HUES6 (cell line): ENCODE results near the gene TACC2.
"Not testable (repeated sequence)": the region's sequence is repeated elsewhere in the genome, so short reads cannot be mapped to it uniquely, and the experiment has no call there.

Source experiments
- H3K27ac ChIP-seq: 2 replicates; pipeline ENCODE4 v1.7.0; 2013; ENCODE audit warnings: low read depth, mild to moderate bottlenecking, low read length, inconsistent platforms
- H3K27me3 ChIP-seq: 2 replicates; pipeline ENCODE4 v1.6.1; 2013; ENCODE audit warnings: low read length; ENCODE audit not compliant: control insufficient read depth, insufficient read depth
- H3K36me3 ChIP-seq: 2 replicates; pipeline ENCODE4 v1.6.1; 2013; ENCODE audit warnings: low read length; ENCODE audit not compliant: control insufficient read depth, insufficient read depth
- H3K4me1 ChIP-seq: 2 replicates; pipeline ENCODE4 v1.6.1; 2013; ENCODE audit warnings: low read length; ENCODE audit not compliant: control insufficient read depth, insufficient read depth
- H3K4me3 ChIP-seq: 2 replicates; pipeline ENCODE4 v1.5.1; 2013; ENCODE audit warnings: low read depth, low read length
- H3K9ac ChIP-seq: one replicate; pipeline ENCODE4 v1.6.1; 2013; ENCODE audit warnings: mild to moderate bottlenecking, low read length
- H3K9me3 ChIP-seq: 2 replicates; pipeline ENCODE4 v1.6.1; 2013; ENCODE audit warnings: low read depth, low read length; ENCODE audit not compliant: control insufficient read depth, insufficient read depth

Gene TACC2

DNA sequence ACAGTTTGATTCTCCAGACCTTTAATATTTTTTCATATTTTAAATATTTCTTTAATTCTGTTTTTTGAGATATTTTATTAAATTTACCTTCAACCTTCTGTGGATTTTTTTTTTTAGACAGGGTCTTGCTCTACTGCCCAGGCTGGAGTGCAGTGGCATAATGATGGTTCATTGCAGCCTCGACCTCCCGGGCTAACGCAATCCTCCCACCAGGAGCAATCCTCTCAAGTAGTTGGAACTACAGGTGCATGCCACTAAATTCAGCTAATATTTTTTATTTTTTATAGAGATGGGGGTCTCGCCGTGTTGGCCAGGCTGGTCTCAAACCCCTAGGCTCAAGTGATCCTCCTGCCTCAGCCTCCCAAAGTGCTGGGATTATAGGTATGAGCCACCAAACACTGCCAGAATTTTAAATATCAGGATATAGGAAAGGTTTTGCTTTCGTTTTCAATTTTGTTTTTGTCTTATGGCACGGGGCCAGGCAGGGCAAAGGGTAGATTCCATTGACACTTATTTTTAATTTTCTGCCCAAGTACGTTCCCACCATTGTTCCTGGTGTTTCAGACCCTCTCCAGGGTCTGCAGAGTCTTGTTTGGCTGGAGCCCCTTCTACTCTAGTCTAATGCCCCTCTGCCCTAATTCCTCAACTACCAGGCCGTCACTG lies 1.2 kb downstream of the TACC2 start:
- no peak overlapping the region for H3K9ac ChIP-seq
- H3K27me3 ChIP-seq: no peaks in the 10 kb centered on the region
- H3K36me3 ChIP-seq: no peaks in the 10 kb centered on the region
- peaks cover 16% of the 10 kb centered on the region; the same call in 1 of the 2 replicates for H3K9me3 ChIP-seq
- peaks cover 7% of the 10 kb centered on the region; the same call in 1 of the 2 replicates for H3K4me1 ChIP-seq
- no peak overlapping the region for H3K27ac ChIP-seq
- H3K4me3 ChIP-seq: no peak overlapping the region

- not testable (repeated sequence) for H3K4me1 ChIP-seq, H3K36me3 ChIP-seq, H3K9ac ChIP-seq, H3K4me3 ChIP-seq, H3K27me3 ChIP-seq, H3K27ac ChIP-seq
- peaks cover 13% of the 10 kb centered on the region; the same call in 1 of the 2 replicates for H3K9me3 ChIP-seq
Measured at GRCh38 chr10:121991727-121992126, 2.8 kb downstream of the TACC2 start.

DNA sequence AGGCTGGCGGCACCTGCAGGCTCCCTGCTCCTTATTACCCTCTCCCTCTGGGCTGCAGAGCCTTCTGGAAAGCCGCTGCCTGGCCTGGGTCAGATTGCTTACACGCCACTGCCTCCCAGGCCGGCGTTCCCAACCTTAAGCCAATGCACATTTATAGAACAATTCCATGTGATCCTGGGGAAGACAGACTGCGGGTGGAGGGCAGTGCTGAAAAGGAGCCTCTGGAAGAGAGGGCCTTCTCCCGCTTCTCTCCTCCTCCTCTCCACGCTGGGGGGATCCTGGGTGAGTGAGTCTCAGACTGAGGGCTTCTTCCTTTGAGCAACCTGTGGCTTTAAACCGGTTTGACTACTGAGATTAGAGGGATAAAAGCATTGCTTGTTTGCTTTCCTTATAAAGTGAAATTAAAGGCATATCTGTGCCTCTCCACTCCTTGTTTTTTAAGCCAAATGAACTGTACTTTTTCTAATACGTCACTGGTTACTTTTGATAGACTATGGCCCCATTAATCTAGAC lies 5.5 kb downstream of the TACC2 start:
- Histone ChIP-seq H3K9ac (no peak overlapping the region), H3K4me3 (no peak overlapping the region), H3K27me3 (no peaks in the 10 kb centered on the region), H3K9me3 (peaks cover 8% of the 10 kb centered on the region; the same call in 1 of the 2 replicates), H3K27ac (no peak overlapping the region), H3K4me1 (peaks cover 7% of the 10 kb centered on the region; the same call in 1 of the 2 replicates), H3K36me3 (no peaks in the 10 kb centered on the region)

DNA sequence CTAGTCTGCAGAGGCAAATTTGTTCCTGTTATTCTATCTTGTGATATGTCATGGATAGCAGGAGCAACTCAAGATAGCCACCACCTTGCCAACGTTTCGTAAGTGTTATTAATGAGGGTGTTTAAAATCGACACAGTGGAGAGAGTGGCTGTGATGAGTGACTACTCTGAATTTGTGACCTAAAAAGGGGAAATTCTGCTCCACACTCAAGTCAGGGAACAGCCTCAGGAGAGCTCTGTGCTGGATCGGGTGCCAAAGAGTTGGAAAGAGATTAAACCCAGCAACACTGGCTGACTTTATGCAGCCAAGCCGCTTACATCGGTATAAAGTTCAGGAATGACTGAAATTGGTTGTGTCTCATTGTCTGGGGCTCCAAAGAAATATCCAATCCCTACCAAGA lies 9.5 kb downstream of the TACC2 start:
- H3K27ac ChIP-seq: no peak overlapping the region
- H3K4me1 ChIP-seq: peaks cover 7% of the 10 kb centered on the region; the same call in 1 of the 2 replicates
- no peak overlapping the region for H3K9ac ChIP-seq
- no peak overlapping the region for H3K4me3 ChIP-seq
- no peaks in the 10 kb centered on the region for H3K36me3 ChIP-seq
- H3K27me3 ChIP-seq: no peaks in the 10 kb centered on the region
- peaks cover 12% of the 10 kb centered on the region; the same call in 1 of the 2 replicates for H3K9me3 ChIP-seq

DNA sequence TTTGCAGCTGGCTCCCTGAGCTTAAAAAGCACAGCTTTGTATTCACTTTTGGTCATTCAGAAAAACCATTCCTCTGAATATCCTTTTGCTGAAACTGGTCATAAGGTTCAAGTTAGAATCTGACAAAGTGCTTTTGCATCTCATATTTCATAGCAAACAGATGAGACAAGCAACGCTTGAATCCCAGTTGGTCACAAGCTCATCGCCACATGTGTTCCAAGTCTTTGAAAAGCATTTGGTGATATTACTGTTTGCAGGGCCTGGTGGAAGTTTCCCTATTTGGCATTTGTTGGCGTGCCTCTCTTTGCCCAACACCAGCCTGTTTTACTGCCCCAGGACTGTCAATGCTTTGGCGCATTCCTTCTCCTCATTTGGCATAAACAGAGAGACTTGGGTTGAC lies 10.3 kb downstream of the TACC2 start:
- no peak overlapping the region for H3K27ac ChIP-seq
- H3K4me1 ChIP-seq: peaks cover 2% of the 10 kb centered on the region; the same call in 1 of the 2 replicates
- H3K9ac ChIP-seq: no peak overlapping the region
- H3K9me3 ChIP-seq: peaks cover 12% of the 10 kb centered on the region; the same call in 1 of the 2 replicates
- H3K4me3 ChIP-seq: no peak overlapping the region
- no peaks in the 10 kb centered on the region for H3K27me3 ChIP-seq
- no peaks in the 10 kb centered on the region for H3K36me3 ChIP-seq

DNA sequence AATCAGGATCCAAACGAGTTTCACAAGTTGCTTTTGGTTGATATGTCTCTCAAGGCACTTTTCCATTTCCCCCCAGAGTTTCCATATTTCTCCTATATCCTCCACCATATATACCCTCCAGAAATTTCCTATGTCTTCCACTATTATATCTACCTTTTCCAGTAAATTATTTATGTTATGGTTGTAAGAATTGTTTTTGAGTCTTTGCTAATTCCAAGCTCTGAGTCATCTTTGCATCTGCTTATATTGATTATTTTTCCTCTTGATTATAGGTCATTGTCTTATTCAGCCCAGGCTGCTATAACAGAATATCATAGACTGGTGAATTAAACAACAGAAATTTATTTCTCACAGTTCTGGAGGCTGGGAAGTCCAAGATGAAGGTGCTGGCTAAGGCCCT lies 12.7 kb downstream of the TACC2 start:
- H3K4me3 ChIP-seq: no peak overlapping the region
- H3K9ac ChIP-seq: no peak overlapping the region
- no peaks in the 10 kb centered on the region for H3K27me3 ChIP-seq
- no peak overlapping the region for H3K27ac ChIP-seq
- H3K9me3 ChIP-seq: peaks cover 12% of the 10 kb centered on the region; the same call in 1 of the 2 replicates
- H3K36me3 ChIP-seq: no peaks in the 10 kb centered on the region
- H3K4me1 ChIP-seq: no peaks in the 10 kb centered on the region

DNA sequence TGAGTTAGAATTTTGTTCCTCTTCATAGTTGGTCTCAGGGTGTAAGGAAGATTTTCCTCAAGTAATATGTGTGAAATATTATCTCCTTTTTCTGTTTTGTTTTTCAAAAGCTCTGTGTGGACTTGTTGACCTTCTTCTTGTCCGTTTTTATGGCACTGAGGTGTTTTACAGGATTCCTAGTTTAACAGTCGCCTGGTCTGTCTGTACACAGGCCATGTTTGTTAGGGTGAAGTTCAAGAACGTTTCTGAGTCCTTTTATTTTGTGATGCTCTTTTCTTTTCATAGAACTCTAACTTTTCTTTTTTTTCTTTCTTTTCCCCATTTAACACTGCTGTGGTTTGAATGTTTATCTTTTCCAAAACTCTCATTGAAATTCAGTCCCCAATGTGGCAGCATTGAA lies 18.5 kb downstream of the TACC2 start:
- Histone ChIP-seq H3K9me3 (no peaks in the 10 kb centered on the region), H3K36me3 (no peaks in the 10 kb centered on the region), H3K27ac (no peak overlapping the region), H3K4me3 (no peak overlapping the region), H3K4me1 (no peaks in the 10 kb centered on the region), H3K27me3 (no peaks in the 10 kb centered on the region), H3K9ac (no peak overlapping the region)

DNA sequence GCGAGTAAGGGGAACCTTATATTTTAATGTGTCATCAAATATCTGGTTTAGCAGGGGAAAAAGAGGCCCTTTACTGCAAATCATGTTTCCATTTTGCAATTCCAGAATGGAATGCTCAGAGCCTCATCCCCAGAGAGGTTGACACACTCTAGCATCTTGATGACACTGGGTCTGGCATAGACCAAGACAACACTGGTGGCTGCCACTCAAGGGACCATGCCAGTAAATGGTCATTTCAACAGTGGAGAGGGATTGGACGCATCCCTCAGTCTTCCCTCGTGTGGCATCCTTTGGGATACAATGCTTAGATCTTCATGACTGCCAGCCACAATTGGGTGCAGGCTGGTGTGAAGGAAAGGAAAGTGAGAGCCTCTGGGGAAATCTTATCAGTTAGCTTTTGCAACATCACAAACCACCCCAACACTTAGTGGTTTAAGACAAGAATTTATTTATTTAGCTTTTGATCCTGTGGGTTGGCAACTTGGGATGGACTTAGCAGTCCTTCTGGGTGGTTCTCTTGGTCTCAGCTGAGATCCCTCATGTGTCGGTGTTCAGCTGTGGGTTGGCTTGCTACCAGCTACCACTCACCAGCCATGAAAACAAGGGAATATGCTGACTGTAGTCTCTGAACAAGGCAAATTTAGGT lies 21.6 kb downstream of the TACC2 start:
- no peak overlapping the region for H3K4me3 ChIP-seq
- no peaks in the 10 kb centered on the region for H3K36me3 ChIP-seq
- H3K27ac ChIP-seq: no peak overlapping the region
- no peaks in the 10 kb centered on the region for H3K9me3 ChIP-seq
- H3K9ac ChIP-seq: no peak overlapping the region
- no peaks in the 10 kb centered on the region for H3K27me3 ChIP-seq
- H3K4me1 ChIP-seq: no peaks in the 10 kb centered on the region

- Histone ChIP-seq H3K9me3 (no peaks in the 10 kb centered on the region), H3K27me3 (no peaks in the 10 kb centered on the region), H3K36me3 (no peaks in the 10 kb centered on the region), H3K4me3 (no peak overlapping the region), H3K4me1 (no peaks in the 10 kb centered on the region), H3K27ac (no peak overlapping the region), H3K9ac (no peak overlapping the region)
Measured at GRCh38 chr10:122012731-122013130, 23.8 kb downstream of the TACC2 start.

GRCh38 chr10:122013311-122013780 lies 24.4 kb downstream of the TACC2 start:
- Histone ChIP-seq H3K9me3 (no peaks in the 10 kb centered on the region), H3K36me3 (no peaks in the 10 kb centered on the region), H3K4me1 (no peaks in the 10 kb centered on the region), H3K27me3 (no peaks in the 10 kb centered on the region), H3K27ac (no peak overlapping the region), H3K9ac (no peak overlapping the region), H3K4me3 (no peak overlapping the region)

DNA sequence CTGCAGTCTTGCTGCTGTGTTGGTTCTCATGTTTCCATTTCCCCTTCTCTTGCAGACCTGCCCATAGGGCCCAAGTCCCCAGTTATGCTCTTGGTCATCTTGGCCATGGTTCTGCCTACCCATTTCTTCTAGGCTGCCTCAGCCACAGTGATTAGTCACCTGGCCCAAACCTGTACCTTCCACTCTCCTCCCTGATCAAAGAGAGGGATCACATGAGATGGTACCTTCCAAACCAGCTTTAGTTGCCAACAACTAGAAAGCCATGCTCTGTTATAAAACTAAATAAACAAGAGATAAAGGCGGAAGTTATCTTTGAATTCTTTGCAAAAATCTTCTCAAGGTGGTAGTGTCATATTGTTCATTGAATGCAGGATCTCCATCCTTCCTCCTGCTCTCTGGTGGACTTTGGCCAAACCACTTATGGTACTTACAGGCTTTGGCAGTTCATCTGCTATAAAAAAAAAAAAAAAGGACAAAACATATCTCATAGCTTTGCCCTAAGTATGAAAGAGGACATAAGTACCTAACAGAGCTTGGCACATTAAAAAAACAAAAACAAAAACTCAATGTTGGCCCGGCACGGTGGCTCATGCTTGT lies 25.8 kb downstream of the TACC2 start:
- H3K36me3 ChIP-seq: no peaks in the 10 kb centered on the region
- no peaks in the 10 kb centered on the region for H3K27me3 ChIP-seq
- no peaks in the 10 kb centered on the region for H3K9me3 ChIP-seq
- no peak overlapping the region for H3K9ac ChIP-seq
- no peak overlapping the region for H3K27ac ChIP-seq
- peaks cover 12% of the 10 kb centered on the region for H3K4me1 ChIP-seq
- no peak overlapping the region for H3K4me3 ChIP-seq
